Stimulated activated CD8-positive, alpha-beta memory T cell treated with anti-CD3 and anti-CD28 coated beads, Interleukin-4, amount 100 ng/mL, for 48 hours (primary cell): Measurements from ENCODE around the gene FBXL12.
"Not testable (repeated sequence)": the region's sequence is repeated elsewhere in the genome, so short reads cannot be mapped to it uniquely, and the experiment has no call there.

ENCODE experiments used
- DNase-seq: peaks from one replicate; pipeline ENCODE4 v3.0.0-alpha.2; 2020

FBXL12 gene

DNA sequence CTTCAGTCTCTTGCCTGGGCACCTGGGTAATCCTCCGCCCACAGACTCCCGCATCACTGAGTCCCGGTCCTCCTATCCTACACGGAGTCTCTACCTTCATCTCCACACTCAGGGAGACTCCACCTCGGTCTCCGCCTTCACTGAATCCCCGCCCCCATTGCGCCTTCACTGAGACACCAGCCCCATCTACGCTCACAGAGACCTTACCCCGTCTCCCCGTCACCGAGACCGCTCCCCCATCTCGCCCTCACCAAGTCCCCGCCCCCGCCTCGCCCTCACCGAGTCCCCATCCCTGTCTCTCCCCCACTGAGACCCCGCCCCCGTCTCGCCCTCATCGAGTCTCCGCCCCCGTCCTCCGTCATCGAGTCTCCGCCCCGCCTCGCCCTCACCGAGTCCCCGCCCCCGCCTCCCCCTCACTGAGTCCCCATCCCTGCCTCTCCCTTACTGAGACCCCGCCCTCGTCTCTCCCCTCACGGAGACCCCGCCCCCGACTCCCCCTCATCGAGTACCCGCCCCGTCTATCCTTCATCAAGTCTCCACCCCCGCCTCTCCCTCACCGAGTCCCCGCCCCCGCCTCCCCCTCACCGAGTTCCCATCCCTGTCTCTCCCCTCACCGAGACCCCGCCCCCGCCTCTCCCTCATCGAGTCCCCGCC is 27.2 kb downstream of the FBXL12 start:
- DNase-seq: peak; percentile 97

DNA sequence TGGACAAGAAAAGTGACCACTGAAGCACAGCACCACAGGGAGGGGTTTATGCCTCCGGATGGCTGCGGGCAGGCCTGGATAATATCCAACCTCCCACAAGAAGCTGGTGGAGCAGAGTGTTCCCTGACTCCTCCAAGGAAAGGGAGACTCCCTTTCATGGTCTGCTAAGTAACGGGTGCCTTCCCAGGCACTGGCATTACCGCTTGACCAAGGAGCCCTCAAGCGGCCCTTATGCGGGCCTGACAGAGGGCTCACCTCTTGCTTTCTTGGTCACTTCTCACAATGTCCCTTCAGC is 27.9 kb downstream of the FBXL12 start:
- DNase-seq: not testable (repeated sequence)

DNA sequence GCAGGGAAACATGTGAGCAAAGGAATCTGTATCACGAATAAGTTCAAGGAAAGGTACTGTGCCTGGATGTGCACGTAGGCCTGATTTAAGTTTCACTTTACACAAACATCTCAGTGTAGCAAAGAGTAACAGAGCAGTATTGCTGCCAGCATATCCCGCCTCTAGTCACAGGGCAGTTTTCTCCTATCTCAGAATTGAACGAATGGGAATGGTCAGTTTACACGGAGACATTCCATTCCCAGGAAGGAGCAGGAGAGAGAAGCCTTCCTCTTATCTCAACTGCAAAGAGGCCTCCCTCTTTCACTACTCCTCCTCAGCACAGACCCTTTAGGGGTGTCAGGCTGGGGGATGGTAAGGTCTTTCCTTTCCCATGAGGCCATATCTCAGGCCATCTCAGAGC is 29.3 kb downstream of the FBXL12 start:
- DNase-seq: not testable (repeated sequence)

DNA sequence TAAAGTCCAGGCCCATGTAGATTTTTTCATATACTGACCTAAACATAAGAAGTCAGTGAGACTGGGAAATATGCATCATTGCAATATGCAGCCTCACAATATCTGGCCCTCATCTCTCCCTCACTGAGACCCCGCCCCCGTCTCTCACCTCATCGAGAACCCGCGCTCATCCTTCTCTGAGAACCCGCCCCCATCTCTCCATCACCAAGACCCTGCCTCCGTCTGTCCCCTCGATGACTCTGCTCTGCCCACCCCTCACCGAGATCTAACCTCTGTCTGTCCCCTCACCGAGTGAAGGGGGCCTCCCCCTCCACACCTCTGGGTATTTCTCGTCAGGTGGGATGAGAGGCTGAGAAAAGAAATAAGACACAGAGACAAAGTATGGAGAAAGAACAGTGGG is 29.8 kb downstream of the FBXL12 start:
- DNase-seq: no peak

DNA sequence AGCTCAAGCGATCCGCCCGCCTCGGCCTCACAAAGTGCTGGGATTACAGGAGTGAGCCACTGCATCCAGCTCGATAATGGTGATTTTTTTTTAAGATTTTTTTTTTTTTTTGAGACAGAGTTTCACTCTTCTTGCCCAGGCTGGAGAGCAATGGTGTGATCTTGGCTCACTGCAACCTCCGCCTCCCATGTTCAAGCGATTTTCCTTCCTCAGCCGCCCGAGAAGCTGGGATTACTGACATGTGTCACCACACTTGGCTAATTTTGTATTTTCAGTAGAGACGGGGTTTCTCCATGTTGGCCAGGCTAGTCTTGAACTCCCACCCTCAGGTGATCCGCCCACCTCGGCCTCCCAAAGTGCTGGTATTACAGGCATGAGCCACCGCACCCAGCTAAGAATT is 30.3 kb downstream of the FBXL12 start:
- DNase-seq: not testable (repeated sequence)

DNA sequence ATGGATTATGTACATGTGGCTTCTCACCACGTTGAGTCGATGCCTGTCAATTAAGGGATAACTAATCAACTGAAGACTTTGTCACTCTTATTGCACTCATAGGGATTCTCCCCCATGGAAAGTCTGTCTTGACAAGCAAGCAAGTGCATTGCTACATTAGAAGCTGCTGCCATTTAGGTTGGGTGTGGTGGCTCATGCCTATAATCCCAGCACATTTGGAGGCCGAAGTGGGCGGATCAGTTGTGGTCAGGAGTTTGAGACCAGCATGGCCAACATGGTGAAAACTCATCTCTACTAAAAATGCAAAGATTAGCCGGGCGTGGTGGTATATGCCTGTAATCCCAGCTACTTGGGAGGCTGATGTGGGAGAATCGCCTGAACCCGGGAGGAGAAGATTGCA is 32.1 kb downstream of the FBXL12 start:
- no peak for DNase-seq

DNA sequence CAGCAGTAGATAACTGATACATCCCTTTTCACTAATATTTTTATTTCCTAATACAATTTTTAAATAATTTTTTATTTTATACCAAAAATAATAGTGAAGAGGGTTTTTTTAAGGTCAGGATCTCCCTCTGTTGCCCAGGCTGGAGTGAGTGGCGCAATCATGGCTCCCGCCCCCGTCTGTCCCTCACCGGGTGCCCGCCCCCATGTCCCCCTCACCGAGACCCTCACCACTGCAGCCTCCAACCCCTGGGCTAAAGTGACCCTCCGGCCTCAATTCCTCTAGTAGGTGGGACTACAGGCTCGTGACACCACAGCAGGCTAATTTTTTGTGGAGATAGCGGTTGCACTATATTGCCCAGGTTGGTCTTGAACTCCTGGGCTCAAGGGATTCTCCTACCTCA is 32.5 kb downstream of the FBXL12 start:
- DNase-seq: no peak

DNA sequence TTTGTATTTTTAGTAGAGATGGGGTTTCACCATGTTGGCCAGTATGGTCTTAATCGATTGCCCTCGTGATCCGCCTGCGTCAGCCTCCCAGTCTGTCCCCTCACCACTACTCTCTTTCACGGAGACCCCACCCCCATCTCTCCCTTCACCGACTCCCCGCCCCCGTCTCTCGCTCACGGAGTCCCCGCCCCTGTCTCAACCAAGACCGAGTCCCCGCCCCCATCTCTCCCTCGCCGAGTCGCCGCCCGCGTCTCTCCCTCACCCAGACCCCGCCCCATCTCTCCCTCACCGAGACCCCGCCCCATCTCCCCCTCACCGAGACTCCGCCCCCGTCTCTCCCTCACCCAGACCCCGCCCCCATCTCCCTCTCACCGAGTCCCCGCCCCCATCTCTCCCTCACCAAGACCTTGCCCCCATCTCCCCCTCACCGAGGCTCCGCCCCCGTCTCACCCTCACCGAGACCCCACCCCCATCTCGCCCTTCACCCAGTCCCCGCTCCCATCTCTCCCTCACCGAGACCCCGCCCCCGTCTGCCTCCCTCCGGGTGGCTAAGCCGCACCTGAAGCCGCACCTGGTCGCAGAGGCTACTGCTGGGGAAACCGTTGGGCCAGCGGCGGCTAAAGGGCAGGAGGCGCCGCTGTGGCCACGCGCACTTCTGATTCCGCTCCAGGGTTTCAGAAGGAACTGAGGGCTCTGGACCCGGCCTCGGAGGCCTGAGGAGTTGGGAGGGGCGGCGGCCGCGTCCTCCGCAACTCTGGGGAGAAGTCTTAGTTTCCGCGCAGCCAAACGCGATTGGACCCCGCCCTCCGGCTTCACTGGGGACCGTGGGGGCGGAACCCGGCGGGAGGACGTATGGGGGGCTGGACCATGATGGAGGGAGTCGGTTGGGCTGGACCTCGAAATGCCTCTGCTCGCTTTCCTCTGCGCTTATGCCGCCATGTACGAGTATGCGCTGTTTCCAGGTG is 33.2 kb downstream of the FBXL12 start:
- peak; percentile 99 for DNase-seq

DNA sequence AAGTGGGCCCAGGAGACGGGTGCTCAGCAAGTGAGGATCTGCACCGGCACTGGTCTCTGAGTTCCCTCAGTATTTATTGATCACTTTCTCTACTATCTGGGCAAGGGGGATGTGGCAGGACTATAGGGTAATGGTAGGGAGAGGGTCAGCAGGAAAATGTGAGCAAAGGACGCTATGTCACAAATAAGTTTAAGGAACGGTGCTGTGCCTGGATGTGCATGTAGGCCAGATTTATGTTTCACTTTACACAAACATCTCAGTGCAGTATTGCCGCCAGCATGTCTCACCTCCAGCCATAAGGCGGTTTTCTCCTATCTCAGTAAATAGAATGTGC is 34.7 kb downstream of the FBXL12 start:
- DNase-seq: not testable (repeated sequence)

DNA sequence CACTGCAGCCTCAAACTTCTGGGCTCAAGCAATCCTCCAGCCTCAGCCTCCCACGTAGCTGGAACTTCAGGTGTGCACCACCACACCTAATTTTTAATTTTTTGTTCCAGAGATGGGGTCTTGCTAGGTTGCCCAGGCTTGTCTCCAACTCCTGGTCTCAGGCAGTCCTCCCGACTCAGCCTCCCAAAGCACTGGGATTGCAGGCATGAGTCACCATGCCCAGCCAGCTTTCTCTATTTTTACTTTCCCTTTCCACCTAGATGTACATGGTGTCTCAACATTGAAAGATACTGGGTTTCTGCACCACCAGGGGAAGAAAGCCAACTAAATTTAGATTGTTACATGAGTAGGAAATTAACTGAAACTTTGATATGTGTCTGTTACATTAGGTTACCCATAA is 36.5 kb downstream of the FBXL12 start:
- DNase-seq: no peak

DNA sequence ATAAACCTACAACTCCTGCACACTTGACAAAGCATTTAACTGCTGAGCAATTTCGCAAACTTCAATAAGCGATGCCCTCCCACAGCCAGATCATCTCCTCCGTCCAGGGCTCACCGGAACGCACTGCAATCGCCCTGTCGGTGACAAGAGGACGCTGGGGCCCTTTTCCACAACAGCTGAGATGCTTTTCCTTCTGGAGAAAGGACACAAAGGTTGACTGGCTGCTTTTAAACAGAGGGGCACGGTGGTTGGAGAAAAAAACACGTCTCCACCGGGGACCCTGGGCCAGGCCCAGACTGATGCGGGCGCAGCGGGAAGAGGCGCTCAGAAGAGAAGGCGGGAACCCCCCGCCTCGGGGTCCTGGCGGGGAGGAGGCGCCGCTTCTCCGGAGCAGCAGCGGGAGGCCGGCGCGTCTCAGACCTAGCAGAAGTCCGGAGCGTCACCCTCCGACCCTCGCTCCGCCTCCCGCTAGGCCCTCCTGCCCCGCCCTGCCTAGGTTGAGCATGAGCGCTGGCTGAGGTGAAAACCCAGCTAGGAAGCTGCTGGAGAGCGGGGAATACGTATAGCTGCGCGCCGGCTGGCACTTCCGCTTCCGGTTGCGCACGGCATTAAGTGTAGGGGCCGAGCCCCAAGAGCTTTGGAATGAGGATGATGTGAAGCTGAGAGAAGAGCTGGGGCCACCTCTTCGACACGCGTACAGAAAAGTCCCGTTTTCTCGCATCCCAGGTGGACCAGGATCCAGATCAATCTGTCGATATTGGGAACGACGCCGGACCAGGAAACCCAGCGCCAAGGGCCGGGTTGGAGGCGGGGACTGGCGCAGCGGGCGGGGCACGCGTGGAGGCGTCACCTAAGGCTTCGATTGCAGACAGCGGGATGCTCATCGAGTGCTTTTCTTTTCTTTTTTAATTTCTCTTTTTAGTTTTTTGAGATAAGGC is 50.4 kb downstream of the FBXL12 start, which contains the start of gene ZNF846:
Gene ZNF846 (minus strand): TSS at position 564 of the 938 bp plus-strand sequence. CDS start 3,788 bp downstream, outside the sequence.
- peak; percentile 96 for DNase-seq
